Breast epithelium (tissue), 3 donors: ENCODE data around the gene FSTL4.

Experiments used
- POLR2A ChIP-seq: fragments of 450-650 bp; IDR thresholded peaks from one replicate; pipeline ENCODE4 v1.6.1; 2016; ENCODE audit warnings: antibody characterized with exemption, mild to moderate bottlenecking, moderate library complexity
- TF ChIP-seq, protein P1 (sequence below), 3 donors: fragments of 450-650 bp; IDR thresholded peaks; one replicate each; pipeline ENCODE4 v1.5.1; 2016 to 2017; ENCODE audit warnings: antibody characterized with exemption in 3 of 3, mild to moderate bottlenecking in 3 of 3, moderate library complexity in 3 of 3

DNA sequence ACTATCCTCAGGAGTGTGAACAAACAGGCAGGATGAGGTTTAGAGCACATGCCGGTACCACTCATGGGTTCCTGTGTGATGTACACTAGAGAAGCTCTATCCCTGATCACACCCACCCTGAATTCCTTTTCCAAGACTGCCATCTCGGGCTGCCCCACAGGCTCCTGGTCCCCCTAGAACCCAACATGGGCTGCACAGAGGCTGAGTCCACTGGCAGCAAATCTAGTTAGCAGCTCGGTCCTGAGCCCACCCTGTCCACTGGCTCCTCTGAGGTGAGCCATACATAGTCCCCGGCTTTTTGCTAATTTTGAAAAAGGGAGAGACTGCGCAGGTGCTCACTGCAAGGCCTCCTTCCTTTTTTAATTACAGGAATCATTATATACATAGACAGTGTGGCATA is 227.0 kb downstream of the FSTL4 start:
- TF ChIP-seq, protein P1, sequence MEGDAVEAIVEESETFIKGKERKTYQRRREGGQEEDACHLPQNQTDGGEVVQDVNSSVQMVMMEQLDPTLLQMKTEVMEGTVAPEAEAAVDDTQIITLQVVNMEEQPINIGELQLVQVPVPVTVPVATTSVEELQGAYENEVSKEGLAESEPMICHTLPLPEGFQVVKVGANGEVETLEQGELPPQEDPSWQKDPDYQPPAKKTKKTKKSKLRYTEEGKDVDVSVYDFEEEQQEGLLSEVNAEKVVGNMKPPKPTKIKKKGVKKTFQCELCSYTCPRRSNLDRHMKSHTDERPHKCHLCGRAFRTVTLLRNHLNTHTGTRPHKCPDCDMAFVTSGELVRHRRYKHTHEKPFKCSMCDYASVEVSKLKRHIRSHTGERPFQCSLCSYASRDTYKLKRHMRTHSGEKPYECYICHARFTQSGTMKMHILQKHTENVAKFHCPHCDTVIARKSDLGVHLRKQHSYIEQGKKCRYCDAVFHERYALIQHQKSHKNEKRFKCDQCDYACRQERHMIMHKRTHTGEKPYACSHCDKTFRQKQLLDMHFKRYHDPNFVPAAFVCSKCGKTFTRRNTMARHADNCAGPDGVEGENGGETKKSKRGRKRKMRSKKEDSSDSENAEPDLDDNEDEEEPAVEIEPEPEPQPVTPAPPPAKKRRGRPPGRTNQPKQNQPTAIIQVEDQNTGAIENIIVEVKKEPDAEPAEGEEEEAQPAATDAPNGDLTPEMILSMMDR (IDR thresholded peaks at IDR 0.05): no peak
- no peak for TF ChIP-seq POLR2A
